22Rv1 (cell line): ENCODE results near the gene NDUFA7.

Source experiments
- CTCF ChIP-seq: fragments of 450-650 bp; IDR thresholded peaks from 2 replicates; pipeline ENCODE4 v1.5.1; 2017; ENCODE audit warnings: mild to moderate bottlenecking
- ZFX ChIP-seq: fragments of 450-650 bp; IDR thresholded peaks from 2 replicates; pipeline ENCODE4 v1.6.1; 2017; ENCODE audit warnings: antibody characterized with exemption, borderline replicate concordance

GRCh38 chr19:8336072-8336569 is 14.9 kb upstream of the NDUFA7 start:
- no peak for TF ChIP-seq CTCF
- no peak for TF ChIP-seq ZFX
